Measurements from ENCODE around the gene RNF182.

The RNF182 gene

GRCh38 chr6:13924949-13925881 lies at the start of gene RNF182:
TSS of gene RNF182 (plus strand) at chr6:13924952. CDS start at chr6:13977120, 52,168 bp downstream.
- peak; percentile 48 for DNase-seq

GRCh38 chr6:13877051-13877450 lies 47.7 kb upstream of the RNF182 start:
- DNase-seq: no peak

- peak; percentile 3 for DNase-seq
Measured at GRCh38 chr6:13880061-13880663, 44.6 kb upstream of the RNF182 start.

GRCh38 chr6:13881621-13882165 lies 43.1 kb upstream of the RNF182 start:
- DNase-seq: no peak

GRCh38 chr6:13883966-13884365 lies 40.8 kb upstream of the RNF182 start:
- no peak for DNase-seq

GRCh38 chr6:13884397-13884796 lies 40.4 kb upstream of the RNF182 start:
- no peak for DNase-seq

GRCh38 chr6:13885601-13886000 lies 39.2 kb upstream of the RNF182 start:
- DNase-seq: no peak

- no peak for DNase-seq
Measured at GRCh38 chr6:13886949-13887348, 37.8 kb upstream of the RNF182 start.

GRCh38 chr6:13892017-13892645 lies 32.6 kb upstream of the RNF182 start:
- peak; percentile 67 for DNase-seq

- no peak for DNase-seq
Measured at GRCh38 chr6:13902922-13903321, 21.8 kb upstream of the RNF182 start.

GRCh38 chr6:13903364-13903763 lies 21.4 kb upstream of the RNF182 start:
- no peak for DNase-seq

GRCh38 chr6:13907001-13907350 lies 17.8 kb upstream of the RNF182 start:
- DNase-seq: no peak

GRCh38 chr6:13907614-13908215 lies 17.0 kb upstream of the RNF182 start:
- DNase-seq: no peak

GRCh38 chr6:13908955-13909381 lies 15.8 kb upstream of the RNF182 start:
- DNase-seq: peak; percentile 64

GRCh38 chr6:13910443-13910842 lies 14.3 kb upstream of the RNF182 start:
- no peak for DNase-seq

- DNase-seq: no peak
Measured at GRCh38 chr6:13911337-13911736, 13.4 kb upstream of the RNF182 start.

GRCh38 chr6:13913226-13914001 lies 11.3 kb upstream of the RNF182 start:
- DNase-seq: no peak

GRCh38 chr6:13914351-13914750 lies 10.4 kb upstream of the RNF182 start:
- peak; percentile 79 for DNase-seq

GRCh38 chr6:13915561-13916229 lies 9.1 kb upstream of the RNF182 start:
- no peak for DNase-seq

- no peak for DNase-seq
Measured at GRCh38 chr6:13916230-13916944, 8.4 kb upstream of the RNF182 start.

- DNase-seq: no peak
Measured at GRCh38 chr6:13917141-13917540, 7.6 kb upstream of the RNF182 start.

Data from NCI-H526 treated with DMSO at 0.1 percent for 48 hours (cell line).